Motor neuron (in vitro differentiated cells): ENCODE results near the gene EPHB2. TPM values are rescaled to one million over a fixed set of nuclear protein-coding genes. Genes with fewer than 3 reads are reported as not detected.

Experiments
- ATAC-seq, 8 experiments: fragments of 200-7000 bp; cut with Tn5 transposase; replicated peaks in 6 of 8; 2 replicates each; pipeline ENCODE4 v1.8.0; 2021; ENCODE audit warnings: mild to moderate bottlenecking in 8 of 8, moderate library complexity in 8 of 8
- H3K27ac ChIP-seq, 2 donors: fragments of 250-450 bp; sonication (Bioruptor Pico); 2 replicates each; pipeline ENCODE4 v1.9.0; 2021; ENCODE audit warnings: antibody characterized with exemption in 2 of 2, mild to moderate bottlenecking in 2 of 2, moderate library complexity in 1 of 2
- H3K4me1 ChIP-seq, 2 donors: fragments of 250-450 bp; sonication (Bioruptor Pico); replicated peaks in 1 of 2; 2 replicates each; pipeline ENCODE4 v1.6.1; 2021; ENCODE audit warnings: antibody characterized with exemption in 2 of 2, mild to moderate bottlenecking in 2 of 2, moderate library complexity in 1 of 2
- H3K4me3 ChIP-seq, 5 donors: fragments of 250-450 bp; sonication (Bioruptor Pico); 2 replicates each; pipeline ENCODE4 v1.9.0; 2021; ENCODE audit warnings: antibody characterized with exemption in 5 of 5, mild to moderate bottlenecking in 5 of 5, moderate library complexity in 4 of 5
- WGBS, 10 experiments: fragments of 450-650 bp; shearing (Covaris generic); methylation state at CpG; one replicate each; pipeline ENCODE4 v1.0.0; 2022; 5-methylcytosine and 5-hydroxymethylcytosine counted together
- in situ Hi-C, 9 experiments: fragments of 400-800 bp; cut with MboI; loops; one replicate each; pipeline ENCODE4 v1.15.0; 2021; ENCODE audit warnings: low sequenced_read_pairs in 9 of 9, low pct_unique_long_range_greater_than_20kb in 2 of 9; ENCODE audit not compliant: unreplicated experiment in 9 of 9
- total RNA-seq, 8 experiments: library from RNA; unstranded; fragments of 300-600 nt; gene quantifications; 2 replicates each; pipeline versions ENCODE4 v1.2.3 to v1.2.4, GENCODE V29; 2022

The EPHB2 gene
- total RNA-seq, 8 experiments from 2014 or later: 0.42 to 64.1 (median 41.8) TPM

DNA sequence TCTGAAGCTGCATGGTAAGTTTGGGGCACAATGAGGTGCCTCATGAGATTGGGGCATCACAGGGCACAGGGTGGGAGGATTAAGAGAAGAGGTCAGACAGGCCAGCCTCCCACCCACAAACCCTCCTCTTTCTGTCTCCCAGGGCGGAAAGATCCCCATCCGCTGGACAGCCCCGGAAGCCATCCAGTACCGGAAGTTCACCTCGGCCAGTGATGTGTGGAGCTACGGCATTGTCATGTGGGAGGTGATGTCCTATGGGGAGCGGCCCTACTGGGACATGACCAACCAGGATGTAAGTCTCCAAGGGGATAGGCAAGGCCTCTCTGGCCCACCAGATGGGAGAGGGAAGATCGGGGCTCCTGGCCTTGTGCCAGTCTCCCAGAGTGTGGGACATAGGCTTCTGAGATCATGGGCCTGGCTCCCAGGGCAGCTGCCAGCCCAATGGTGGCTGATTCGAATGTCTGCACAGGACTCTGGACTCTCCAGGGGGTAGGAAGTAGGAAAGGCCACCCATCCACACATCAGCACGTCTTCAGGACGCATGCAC, 198.3 kb downstream of the EPHB2 start:
- in situ Hi-C loops: no loop called here
- no peak for ATAC-seq
- Histone ChIP-seq H3K27ac (no peak overlapping the region), H3K4me1 (no peaks in the 10 kb centered on the region), H3K4me3 (no peak overlapping the region)
- WGBS, 10 experiments: 0 to 97% (median 91%) methylated on average over 1 to 9 of the region's 11 CpGs; no CpG with 5 or more reads in 2 of the 10 experiments

DNA sequence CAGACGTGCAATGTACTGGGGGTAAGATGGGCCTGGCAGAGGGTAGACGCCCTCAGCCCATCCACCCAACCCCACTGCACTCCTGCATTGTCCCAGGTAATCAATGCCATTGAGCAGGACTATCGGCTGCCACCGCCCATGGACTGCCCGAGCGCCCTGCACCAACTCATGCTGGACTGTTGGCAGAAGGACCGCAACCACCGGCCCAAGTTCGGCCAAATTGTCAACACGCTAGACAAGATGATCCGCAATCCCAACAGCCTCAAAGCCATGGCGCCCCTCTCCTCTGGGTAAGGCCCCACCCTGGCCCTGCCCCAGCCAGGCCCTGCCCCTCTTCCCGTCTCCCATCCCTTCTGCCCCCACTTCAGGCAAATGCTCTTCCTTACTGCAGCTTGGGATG, 199.6 kb downstream of the EPHB2 start:
- H3K4me1 ChIP-seq: peaks cover 0 to under 1% of the 10 kb centered on the region in 2 donors
- H3K4me3 ChIP-seq: no peak overlapping the region
- no peak overlapping the region for H3K27ac ChIP-seq
- WGBS, 10 experiments: 88 to 94% methylated on average over 6 to 9 of the region's 13 CpGs; no CpG with 5 or more reads in 8 of the 10 experiments
- no peak for ATAC-seq
- in situ Hi-C loops: no loop called here

DNA sequence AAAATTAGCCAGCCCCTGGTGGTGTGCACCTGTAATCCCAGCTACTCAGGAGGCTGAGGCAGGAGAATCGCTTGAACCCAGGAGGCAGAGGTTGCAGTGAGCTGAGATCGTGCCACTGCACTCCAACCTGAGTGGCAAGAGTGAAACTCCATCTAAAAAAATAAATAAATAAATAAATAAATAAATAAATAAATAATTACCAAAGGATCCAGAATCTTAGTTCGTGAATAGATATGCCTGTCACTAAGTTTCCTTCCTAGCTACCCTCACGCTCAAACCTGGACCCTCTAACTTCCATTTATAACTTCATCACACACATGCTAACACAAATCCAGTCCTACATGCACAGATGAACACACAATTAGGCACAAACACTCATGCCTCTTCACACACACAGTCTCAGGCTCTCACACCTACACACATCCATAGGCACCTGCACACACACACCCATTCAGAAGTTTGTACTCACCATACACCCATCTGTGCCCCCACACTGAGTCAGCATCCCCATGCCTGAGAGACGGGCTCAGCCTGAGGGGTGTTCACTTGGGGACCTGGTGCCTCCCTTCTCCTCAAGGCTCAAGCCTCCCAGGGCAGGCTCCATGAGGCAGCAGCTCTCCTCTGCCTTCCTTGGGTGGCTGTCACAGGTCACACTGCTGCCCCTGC, 200.5 kb downstream of the EPHB2 start:
- in situ Hi-C loops: no loop called here
- Histone ChIP-seq H3K27ac (no peak overlapping the region), H3K4me1 (peaks cover 6 to 9% of the 10 kb centered on the region in 2 donors), H3K4me3 (no peak overlapping the region)
- WGBS, 10 experiments: 63 to 100% (median 84%) methylated on average over 1 to 5 of the region's 5 CpGs; no CpG with 5 or more reads in 2 of the 10 experiments
- no peak for ATAC-seq

GRCh38 chr1:22912311-22912710, 201.7 kb downstream of the EPHB2 start:
- H3K4me1 ChIP-seq: peaks cover 6 to 10% of the 10 kb centered on the region in 2 donors
- in situ Hi-C loops: no loop called here
- WGBS, 10 experiments: 75 to 100% (median 93%) methylated on average over 3 to 16 of the region's 16 CpGs; no CpG with 5 or more reads in 3 of the 10 experiments

GRCh38 chr1:22913421-22914141, 202.9 kb downstream of the EPHB2 start:
- no peak overlapping the region for H3K4me3 ChIP-seq
- ATAC-seq: no peak
- in situ Hi-C loops: no loop called here
- 38 to 100% (median 87%) methylated on average over 2 to 24 of the region's 24 CpGs; no CpG with 5 or more reads in 1 of the 10 experiments for WGBS, 10 experiments
- H3K4me1 ChIP-seq: peaks cover 6 to 10% of the 10 kb centered on the region in 2 donors
- no peak overlapping the region for H3K27ac ChIP-seq

More at GRCh38 chr1:22912311-22912710, 201.7 kb downstream of the EPHB2 start:
- ATAC-seq: no peak
- no peak overlapping the region for H3K27ac ChIP-seq
- no peak overlapping the region for H3K4me3 ChIP-seq

DNA sequence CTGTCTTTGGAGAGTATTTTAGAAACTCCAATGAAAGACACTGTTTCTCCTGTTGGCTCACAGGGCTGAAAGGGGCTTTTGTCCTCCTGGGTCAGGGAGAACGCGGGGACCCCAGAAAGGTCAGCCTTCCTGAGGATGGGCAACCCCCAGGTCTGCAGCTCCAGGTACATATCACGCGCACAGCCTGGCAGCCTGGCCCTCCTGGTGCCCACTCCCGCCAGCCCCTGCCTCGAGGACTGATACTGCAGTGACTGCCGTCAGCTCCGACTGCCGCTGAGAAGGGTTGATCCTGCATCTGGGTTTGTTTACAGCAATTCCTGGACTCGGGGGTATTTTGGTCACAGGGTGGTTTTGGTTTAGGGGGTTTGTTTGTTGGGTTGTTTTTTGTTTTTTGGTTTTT, 203.5 kb downstream of the EPHB2 start:
- in situ Hi-C loops: no loop called here
- peaks cover 6 to 10% of the 10 kb centered on the region in 2 donors for H3K4me1 ChIP-seq
- no peak overlapping the region for H3K27ac ChIP-seq
- 20 to 94% (median 84%) methylated on average over 1 to 10 of the region's 10 CpGs; no CpG with 5 or more reads in 2 of the 10 experiments for WGBS, 10 experiments
- H3K4me3 ChIP-seq: no peak overlapping the region
- ATAC-seq: no peak

DNA sequence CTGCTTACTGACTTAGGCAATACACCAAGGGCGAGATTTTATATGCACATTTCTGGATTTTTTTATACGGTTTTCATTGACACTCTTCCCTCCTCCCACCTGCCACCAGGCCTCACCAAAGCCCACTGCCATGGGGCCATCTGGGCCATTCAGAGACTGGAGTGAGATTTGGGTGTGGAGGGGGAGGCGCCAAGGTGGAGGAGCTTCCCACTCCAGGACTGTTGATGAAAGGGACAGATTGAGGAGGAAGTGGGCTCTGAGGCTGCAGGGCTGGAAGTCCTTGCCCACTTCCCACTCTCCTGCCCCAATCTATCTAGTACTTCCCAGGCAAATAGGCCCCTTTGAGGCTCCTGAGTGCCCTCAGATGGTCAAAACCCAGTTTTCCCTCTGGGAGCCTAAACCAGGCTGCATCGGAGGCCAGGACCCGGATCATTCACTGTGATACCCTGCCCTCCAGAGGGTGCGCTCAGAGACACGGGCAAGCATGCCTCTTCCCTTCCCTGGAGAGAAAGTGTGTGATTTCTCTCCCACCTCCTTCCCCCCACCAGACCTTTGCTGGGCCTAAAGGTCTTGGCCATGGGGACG, 204.1 kb downstream of the EPHB2 start:
- WGBS, 10 experiments: 0 to 90% (median 77%) methylated on average over 1 to 7 of the region's 8 CpGs; no CpG with 5 or more reads in 3 of the 10 experiments
- ATAC-seq: peak in 1 of 8 experiments; percentile 13
- Histone ChIP-seq H3K27ac (no peak overlapping the region), H3K4me1 (peaks cover 6 to 10% of the 10 kb centered on the region in 2 donors), H3K4me3 (no peak overlapping the region)
- in situ Hi-C loops: no loop called here

GRCh38 chr1:22915231-22915630, 204.6 kb downstream of the EPHB2 start:
- Histone ChIP-seq H3K4me3 (no peak overlapping the region), H3K4me1 (peaks cover 6 to 10% of the 10 kb centered on the region in 2 donors), H3K27ac (no peak overlapping the region)
- in situ Hi-C loops: no loop called here
- 25 to 87% (median 77%) methylated on average over 1 to 6 of the region's 7 CpGs; no CpG with 5 or more reads in 4 of the 10 experiments for WGBS, 10 experiments
- ATAC-seq: no peak

DNA sequence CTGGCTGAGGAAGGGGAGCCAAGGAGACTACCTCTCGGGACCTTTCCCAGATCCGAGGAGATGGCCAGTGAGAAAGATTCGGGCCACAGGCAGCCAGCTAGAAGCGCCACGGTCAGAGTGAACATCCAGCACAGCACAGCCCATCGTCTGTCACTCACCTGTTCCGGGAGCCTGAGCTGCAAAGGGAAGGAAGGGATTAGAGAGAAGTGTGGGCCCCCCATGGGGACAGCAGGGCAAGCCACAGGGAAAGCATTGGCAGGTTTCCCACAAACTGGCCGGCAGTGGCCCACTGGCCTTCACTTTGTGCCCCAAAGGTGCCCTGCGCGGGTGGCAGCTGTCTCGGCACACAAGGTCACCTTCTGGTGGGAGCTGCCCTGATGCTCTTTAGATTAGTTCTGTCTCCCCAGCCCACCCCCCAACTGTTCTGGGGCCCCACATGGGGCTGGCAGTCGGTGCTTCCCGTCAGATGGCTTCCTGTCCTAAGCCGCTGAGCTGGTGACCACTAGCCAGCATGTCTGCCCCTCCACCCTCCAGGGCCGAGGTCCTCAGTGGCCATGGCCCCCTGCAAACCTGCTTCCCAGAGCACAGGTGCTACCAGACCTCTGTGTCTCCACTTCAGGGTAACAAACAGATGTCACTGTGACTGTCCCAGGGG, 205.3 kb downstream of the EPHB2 start:
- Histone ChIP-seq H3K4me3 (no peak overlapping the region), H3K4me1 (peaks cover 6 to 10% of the 10 kb centered on the region in 2 donors), H3K27ac (no peak overlapping the region)
- WGBS, 10 experiments: 80 to 100% (median 88%) methylated on average over 1 to 9 of the region's 15 CpGs; no CpG with 5 or more reads in 4 of the 10 experiments
- ATAC-seq: peak in 4 of 8 experiments; percentile 20 to 46 (median 31)
- in situ Hi-C loops: no loop called here

GRCh38 chr1:22916471-22916820, 205.8 kb downstream of the EPHB2 start:
- in situ Hi-C loops: no loop called here
- no peak overlapping the region for H3K27ac ChIP-seq

GRCh38 chr1:22917989-22918388, 207.3 kb downstream of the EPHB2 start:
- WGBS, 10 experiments: 60 to 100% (median 88%) methylated on average over 1 to 4 of the region's 5 CpGs; no CpG with 5 or more reads in 5 of the 10 experiments
- H3K4me1 ChIP-seq: peaks cover 10% of the 10 kb centered on the region in 2 donors
- in situ Hi-C loops: no loop called here
- no peak overlapping the region for H3K4me3 ChIP-seq
- ATAC-seq: no peak
- no peak overlapping the region for H3K27ac ChIP-seq

More at GRCh38 chr1:22916471-22916820, 205.8 kb downstream of the EPHB2 start:
- peaks cover 8 to 10% of the 10 kb centered on the region in 2 donors for H3K4me1 ChIP-seq
- H3K4me3 ChIP-seq: no peak overlapping the region
- peak in 5 of 8 experiments; percentile 47 to 81 (median 57) for ATAC-seq
- WGBS, 10 experiments: 60 to 90% (median 88%) methylated on average over 1 to 5 of the region's 12 CpGs; no CpG with 5 or more reads in 7 of the 10 experiments

DNA sequence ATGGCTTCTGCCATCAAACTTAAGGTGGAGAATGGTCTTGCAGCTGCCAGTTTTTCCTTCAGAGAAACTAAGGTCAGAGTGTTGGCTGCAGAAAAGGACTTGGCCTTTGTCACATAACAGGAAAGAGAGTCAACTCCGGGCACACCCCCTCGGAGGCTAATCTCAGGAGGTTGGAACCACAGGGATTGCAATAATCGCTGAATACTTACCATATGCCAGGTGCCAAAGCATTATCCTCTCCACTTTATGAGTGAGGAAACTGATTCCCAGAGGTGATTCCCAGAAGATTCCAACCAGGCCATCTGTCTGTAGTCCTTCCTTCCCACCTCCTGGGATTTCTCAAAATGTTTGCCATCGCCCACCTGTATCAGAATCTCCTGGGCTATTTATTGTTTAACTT, 208.0 kb downstream of the EPHB2 start:
- H3K27ac ChIP-seq: no peak overlapping the region
- WGBS, 10 experiments: 69 to 100% (median 91%) methylated on average over 1 to 4 of the region's 4 CpGs; no CpG with 5 or more reads in 3 of the 10 experiments
- no peak overlapping the region for H3K4me3 ChIP-seq
- H3K4me1 ChIP-seq: peaks cover 10% of the 10 kb centered on the region in 2 donors
- ATAC-seq: no peak
- in situ Hi-C loops: no loop called here
